ENCODE data around the gene CYP4F22. TPM values are rescaled to one million over a fixed set of nuclear protein-coding genes. Genes with fewer than 3 reads are reported as not detected.

The CYP4F22 gene
- total RNA-seq, 1 experiment from 2014 or later = not detected

- no peaks in the 10 kb centered on the region for H3K4me1 ChIP-seq
- H3K27me3 Mint-ChIP-seq (ENCODE audit: insufficient read depth, unreplicated experiment) = peaks cover 15% of the 10 kb centered on the region
- no peak for DNase-seq
- ChIA-PET CTCF (no interaction called here), POLR2A (no interaction called here)
- no peaks in the 10 kb centered on the region for H3K27me3 ChIP-seq (replicated peaks; ENCODE audit: control insufficient read depth, insufficient read depth, low read length)
- H3K9me3 ChIP-seq = no peaks in the 10 kb centered on the region
- no TSS peak for BruUV-seq (replicated peaks)
- no peaks in the 10 kb centered on the region for H3K36me3 Mint-ChIP-seq (ENCODE audit: insufficient read depth, unreplicated experiment)
- H3K4me3 ChIP-seq (ENCODE audit: low read depth, low read length) = no peak overlapping the region
- H3K36me3 ChIP-seq (ENCODE audit: control insufficient read depth, insufficient read depth, low read length) = no peaks in the 10 kb centered on the region
- no peaks in the 10 kb centered on the region for H3K4me1 Mint-ChIP-seq (ENCODE audit: low read depth, unreplicated experiment)
- TF ChIP-seq, protein P1, sequence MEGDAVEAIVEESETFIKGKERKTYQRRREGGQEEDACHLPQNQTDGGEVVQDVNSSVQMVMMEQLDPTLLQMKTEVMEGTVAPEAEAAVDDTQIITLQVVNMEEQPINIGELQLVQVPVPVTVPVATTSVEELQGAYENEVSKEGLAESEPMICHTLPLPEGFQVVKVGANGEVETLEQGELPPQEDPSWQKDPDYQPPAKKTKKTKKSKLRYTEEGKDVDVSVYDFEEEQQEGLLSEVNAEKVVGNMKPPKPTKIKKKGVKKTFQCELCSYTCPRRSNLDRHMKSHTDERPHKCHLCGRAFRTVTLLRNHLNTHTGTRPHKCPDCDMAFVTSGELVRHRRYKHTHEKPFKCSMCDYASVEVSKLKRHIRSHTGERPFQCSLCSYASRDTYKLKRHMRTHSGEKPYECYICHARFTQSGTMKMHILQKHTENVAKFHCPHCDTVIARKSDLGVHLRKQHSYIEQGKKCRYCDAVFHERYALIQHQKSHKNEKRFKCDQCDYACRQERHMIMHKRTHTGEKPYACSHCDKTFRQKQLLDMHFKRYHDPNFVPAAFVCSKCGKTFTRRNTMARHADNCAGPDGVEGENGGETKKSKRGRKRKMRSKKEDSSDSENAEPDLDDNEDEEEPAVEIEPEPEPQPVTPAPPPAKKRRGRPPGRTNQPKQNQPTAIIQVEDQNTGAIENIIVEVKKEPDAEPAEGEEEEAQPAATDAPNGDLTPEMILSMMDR (IDR thresholded peaks at IDR 0.05; ENCODE audit: insufficient read depth in 1 of 2, low read depth in 1 of 2, low read length in 1 of 2, severe bottlenecking in 1 of 2, unreplicated experiment in 1 of 2) = no peak
- intact Hi-C loops (cut with micrococcal nuclease; ENCODE audit: unreplicated experiment) = no loop called here
- H3K9me3 Mint-ChIP-seq (ENCODE audit: unreplicated experiment) = no peaks in the 10 kb centered on the region
- no peak overlapping the region for H3K27ac Mint-ChIP-seq (ENCODE audit: unreplicated experiment)
- H3K4me3 Mint-ChIP-seq (ENCODE audit: unreplicated experiment) = no peak overlapping the region
Measured at GRCh38 chr19:15524781-15525180, 16.5 kb downstream of the CYP4F22 start.

DNA sequence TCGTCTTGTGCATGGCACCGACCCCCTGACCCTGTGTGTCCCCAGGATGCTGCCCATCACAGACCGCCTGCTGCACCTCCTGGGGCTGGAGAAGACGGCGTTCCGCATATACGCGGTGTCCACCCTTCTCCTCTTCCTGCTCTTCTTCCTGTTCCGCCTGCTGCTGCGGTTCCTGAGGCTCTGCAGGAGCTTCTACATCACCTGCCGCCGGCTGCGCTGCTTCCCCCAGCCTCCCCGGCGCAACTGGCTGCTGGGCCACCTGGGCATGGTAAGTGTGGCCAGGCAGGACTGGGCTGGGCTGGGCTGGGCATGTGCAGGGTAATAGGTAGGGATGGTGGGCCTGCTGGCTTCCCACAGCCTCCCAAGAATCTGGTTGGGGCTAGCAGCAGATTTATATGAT lies 17.0 kb downstream of the CYP4F22 start:
- no peak for DNase-seq
- Mint-ChIP-seq H3K4me3 (ENCODE audit: unreplicated experiment) (no peak overlapping the region), H3K27me3 (ENCODE audit: insufficient read depth, unreplicated experiment) (peaks cover 15% of the 10 kb centered on the region), H3K27ac (ENCODE audit: unreplicated experiment) (no peak overlapping the region), H3K9me3 (ENCODE audit: unreplicated experiment) (no peaks in the 10 kb centered on the region), H3K36me3 (ENCODE audit: insufficient read depth, unreplicated experiment) (no peaks in the 10 kb centered on the region), H3K4me1 (ENCODE audit: low read depth, unreplicated experiment) (no peaks in the 10 kb centered on the region)
- CTCF ChIA-PET = no interaction called here
- H3K27me3 ChIP-seq (replicated peaks; ENCODE audit: control insufficient read depth, insufficient read depth, low read length) = no peaks in the 10 kb centered on the region
- H3K36me3 ChIP-seq (ENCODE audit: control insufficient read depth, insufficient read depth, low read length) = no peaks in the 10 kb centered on the region
- H3K9me3 ChIP-seq = no peaks in the 10 kb centered on the region
- H3K4me1 ChIP-seq = no peaks in the 10 kb centered on the region
- H3K4me3 ChIP-seq (ENCODE audit: low read depth, low read length) = no peak overlapping the region
- intact Hi-C loops (cut with micrococcal nuclease; ENCODE audit: unreplicated experiment) = no loop called here
- BruUV-seq (replicated peaks) = no TSS peak
- TF ChIP-seq, protein P1 (IDR thresholded peaks at IDR 0.05; ENCODE audit: insufficient read depth in 1 of 2, low read depth in 1 of 2, low read length in 1 of 2, severe bottlenecking in 1 of 2, unreplicated experiment in 1 of 2) = no peak
- POLR2A ChIA-PET = no interaction called here

- peaks cover 15% of the 10 kb centered on the region for H3K27me3 Mint-ChIP-seq (ENCODE audit: insufficient read depth, unreplicated experiment)
- CTCF ChIA-PET = no interaction called here
Measured at GRCh38 chr19:15526408-15526807, 18.1 kb downstream of the CYP4F22 start.

More at GRCh38 chr19:15526408-15526807, 18.1 kb downstream of the CYP4F22 start:
- no peak for DNase-seq
- Mint-ChIP-seq H3K9me3 (ENCODE audit: unreplicated experiment) (no peaks in the 10 kb centered on the region), H3K36me3 (ENCODE audit: insufficient read depth, unreplicated experiment) (no peaks in the 10 kb centered on the region), H3K27ac (ENCODE audit: unreplicated experiment) (no peak overlapping the region), H3K4me3 (ENCODE audit: unreplicated experiment) (no peak overlapping the region), H3K4me1 (ENCODE audit: low read depth, unreplicated experiment) (no peaks in the 10 kb centered on the region)
- H3K36me3 ChIP-seq (ENCODE audit: control insufficient read depth, insufficient read depth, low read length) = no peaks in the 10 kb centered on the region
- H3K4me3 ChIP-seq (ENCODE audit: low read depth, low read length) = no peak overlapping the region
- no TSS peak for BruUV-seq (replicated peaks)
- H3K27me3 ChIP-seq (replicated peaks; ENCODE audit: control insufficient read depth, insufficient read depth, low read length) = no peaks in the 10 kb centered on the region
- no peaks in the 10 kb centered on the region for H3K4me1 ChIP-seq
- TF ChIP-seq, protein P1 (IDR thresholded peaks at IDR 0.05; ENCODE audit: insufficient read depth in 1 of 2, low read depth in 1 of 2, low read length in 1 of 2, severe bottlenecking in 1 of 2, unreplicated experiment in 1 of 2) = no peak
- intact Hi-C loops (cut with micrococcal nuclease; ENCODE audit: unreplicated experiment) = no loop called here
- no peaks in the 10 kb centered on the region for H3K9me3 ChIP-seq
- POLR2A ChIA-PET = no interaction called here
